ENCODE results near the gene DYNLRB1.

DNA sequence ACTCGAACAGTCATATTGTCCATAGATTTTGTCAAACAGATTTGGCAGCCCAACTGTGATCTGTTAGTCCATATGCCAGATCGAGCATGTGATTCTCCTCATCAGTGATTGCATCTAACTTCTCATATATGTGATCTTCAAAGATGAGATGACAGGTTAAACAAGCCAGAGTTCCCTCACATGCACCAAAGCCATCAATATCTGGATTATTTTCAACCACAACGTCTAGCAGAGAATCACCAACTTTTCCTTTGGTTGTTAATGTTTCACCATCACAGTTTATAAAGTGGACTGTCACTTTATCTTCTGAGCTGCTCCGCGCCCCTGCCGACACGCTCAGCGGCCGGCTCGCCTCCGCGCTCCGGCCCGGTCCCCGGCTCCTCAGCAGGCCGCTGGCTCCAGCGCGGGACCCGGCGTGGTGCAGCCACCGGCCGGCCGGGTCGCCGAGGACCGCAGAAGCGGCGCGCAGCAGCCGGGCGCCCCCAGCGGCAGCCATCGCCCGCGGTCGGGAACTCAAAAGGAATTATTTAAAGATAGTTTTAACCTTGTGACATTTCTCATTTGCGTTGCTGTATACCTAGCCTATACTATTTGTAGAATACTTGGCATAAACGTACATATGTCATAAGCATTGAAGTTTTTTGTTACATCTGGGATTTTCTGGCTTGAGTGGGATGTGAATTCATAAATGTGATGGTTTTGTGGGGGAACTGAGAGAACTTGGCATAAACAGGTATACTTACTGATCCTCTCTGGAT, 40.1 kb upstream of the DYNLRB1 start:
- TF ChIP-seq POLR2A (IDR thresholded peaks at IDR 0.05; ENCODE audit: low read depth, low read length): no peak
- no peak for TF ChIP-seq TAF1 (IDR thresholded peaks at IDR 0.05; ENCODE audit: borderline replicate concordance, low read depth, low read length)
- no peak for TF ChIP-seq POLR2AphosphoS5 (IDR thresholded peaks at IDR 0.05; ENCODE audit: low read depth, low read length)

Measured in GM12892 (cell line).